ENCODE data around the gene PPM1N. TPM values are rescaled to one million over a fixed set of nuclear protein-coding genes. Genes with fewer than 3 reads are reported as not detected.

The PPM1N gene, protein sequence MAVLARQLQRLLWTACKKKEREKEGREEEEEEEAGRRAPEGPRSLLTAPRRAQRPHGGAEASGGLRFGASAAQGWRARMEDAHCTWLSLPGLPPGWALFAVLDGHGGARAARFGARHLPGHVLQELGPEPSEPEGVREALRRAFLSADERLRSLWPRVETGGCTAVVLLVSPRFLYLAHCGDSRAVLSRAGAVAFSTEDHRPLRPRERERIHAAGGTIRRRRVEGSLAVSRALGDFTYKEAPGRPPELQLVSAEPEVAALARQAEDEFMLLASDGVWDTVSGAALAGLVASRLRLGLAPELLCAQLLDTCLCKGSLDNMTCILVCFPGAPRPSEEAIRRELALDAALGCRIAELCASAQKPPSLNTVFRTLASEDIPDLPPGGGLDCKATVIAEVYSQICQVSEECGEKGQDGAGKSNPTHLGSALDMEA
- total RNA-seq: 1 to 10 TPM; 5.1 to 8.3 (median 6.8) TPM
- 3.8 TPM for total RNA-seq (2013)

DNA sequence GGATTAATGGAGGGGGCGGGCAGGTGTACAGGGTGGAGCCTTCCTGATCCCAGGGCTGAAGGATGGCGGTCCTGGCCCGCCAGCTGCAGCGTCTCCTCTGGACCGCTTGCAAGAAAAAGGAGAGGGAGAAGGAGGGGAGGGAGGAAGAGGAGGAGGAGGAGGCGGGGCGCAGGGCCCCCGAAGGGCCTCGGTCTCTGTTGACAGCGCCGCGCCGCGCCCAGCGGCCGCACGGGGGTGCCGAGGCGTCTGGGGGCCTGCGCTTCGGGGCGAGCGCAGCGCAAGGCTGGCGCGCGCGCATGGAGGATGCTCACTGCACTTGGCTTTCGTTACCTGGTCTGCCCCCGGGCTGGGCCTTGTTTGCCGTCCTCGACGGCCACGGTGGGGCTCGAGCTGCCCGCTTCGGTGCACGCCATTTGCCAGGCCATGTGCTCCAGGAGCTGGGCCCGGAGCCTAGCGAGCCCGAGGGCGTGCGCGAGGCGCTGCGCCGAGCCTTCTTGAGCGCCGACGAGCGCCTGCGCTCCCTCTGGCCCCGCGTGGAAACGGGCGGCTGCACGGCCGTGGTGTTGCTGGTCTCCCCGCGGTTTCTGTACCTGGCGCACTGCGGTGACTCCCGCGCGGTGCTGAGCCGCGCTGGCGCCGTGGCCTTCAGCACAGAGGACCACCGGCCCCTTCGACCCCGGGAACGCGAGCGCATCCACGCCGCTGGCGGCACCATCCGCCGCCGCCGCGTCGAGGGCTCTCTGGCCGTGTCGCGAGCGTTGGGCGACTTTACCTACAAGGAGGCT is at the start of gene PPM1N:
PPM1N (plus strand) TSS at position 33 of the 785 bp plus-strand sequence; CDS start at position 63, 30 bp downstream.
- intact Hi-C loops (cut with micrococcal nuclease): loop anchor here (5.0 kb wide), 1 partner anchor 321 kb away; the partner anchor contains the start of genes BLOC1S3 and TRAPPC6A
- Histone ChIP-seq H3K27ac (ENCODE audit: low read length) (no peak within 1 kb of the TSS), H3K9me3 (ENCODE audit: control insufficient read depth, insufficient read depth, low read length) (peaks cover 4% of the 10 kb centered on the region), H3K36me3 (ENCODE audit: control insufficient read depth, insufficient read depth, low read length) (no peaks in the 10 kb centered on the region), H3K4me1 (ENCODE audit: control insufficient read depth, insufficient read depth, low read length) (peaks cover 44% of the 10 kb centered on the region), H3K4me3 (ENCODE audit: low read length) (peak within 1 kb of the TSS; percentile 31), H3K27me3 (ENCODE audit: control insufficient read depth, insufficient read depth, low read length) (peaks cover 19% of the 10 kb centered on the region)
- TF ChIP-seq, protein P1, sequence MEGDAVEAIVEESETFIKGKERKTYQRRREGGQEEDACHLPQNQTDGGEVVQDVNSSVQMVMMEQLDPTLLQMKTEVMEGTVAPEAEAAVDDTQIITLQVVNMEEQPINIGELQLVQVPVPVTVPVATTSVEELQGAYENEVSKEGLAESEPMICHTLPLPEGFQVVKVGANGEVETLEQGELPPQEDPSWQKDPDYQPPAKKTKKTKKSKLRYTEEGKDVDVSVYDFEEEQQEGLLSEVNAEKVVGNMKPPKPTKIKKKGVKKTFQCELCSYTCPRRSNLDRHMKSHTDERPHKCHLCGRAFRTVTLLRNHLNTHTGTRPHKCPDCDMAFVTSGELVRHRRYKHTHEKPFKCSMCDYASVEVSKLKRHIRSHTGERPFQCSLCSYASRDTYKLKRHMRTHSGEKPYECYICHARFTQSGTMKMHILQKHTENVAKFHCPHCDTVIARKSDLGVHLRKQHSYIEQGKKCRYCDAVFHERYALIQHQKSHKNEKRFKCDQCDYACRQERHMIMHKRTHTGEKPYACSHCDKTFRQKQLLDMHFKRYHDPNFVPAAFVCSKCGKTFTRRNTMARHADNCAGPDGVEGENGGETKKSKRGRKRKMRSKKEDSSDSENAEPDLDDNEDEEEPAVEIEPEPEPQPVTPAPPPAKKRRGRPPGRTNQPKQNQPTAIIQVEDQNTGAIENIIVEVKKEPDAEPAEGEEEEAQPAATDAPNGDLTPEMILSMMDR (IDR thresholded peaks at IDR 0.05): no peak
- Mint-ChIP-seq H3K4me3 (peak within 1 kb of the TSS; percentile 90), H3K9me3 (no peaks in the 10 kb centered on the region), H3K27ac (peak within 1 kb of the TSS; percentile 43 to 83), H3K4me1 (peaks cover 29 to 46% of the 10 kb centered on the region in 2 donors), H3K27me3 (ENCODE audit: low read depth in 2 of 2) (peaks cover 10 to 21% of the 10 kb centered on the region in 2 donors), H3K36me3 (no peaks in the 10 kb centered on the region)
- ATAC-seq (peak; percentile 56 to 66 (median 62)), DNase-seq (peak; percentile 58 to 86)
- 4% methylated on average over 89 of the region's 89 CpGs for WGBS (ENCODE audit: insufficient coverage)

- Mint-ChIP-seq H3K36me3 (no peaks in the 10 kb centered on the region), H3K27me3 (ENCODE audit: low read depth in 2 of 2) (no peaks in the 10 kb centered on the region), H3K4me3 (peak overlapping the region; percentile 89), H3K27ac (peak overlapping the region; percentile 99 to 100), H3K4me1 (peaks cover 71 to 78% of the 10 kb centered on the region in 2 donors), H3K9me3 (no peaks in the 10 kb centered on the region)
- DNase-seq (peak; percentile 41 to 46), ATAC-seq (peak in 1 of 3 donors; percentile 1)
- TF ChIP-seq, protein P1 (IDR thresholded peaks at IDR 0.05): no peak
- Histone ChIP-seq H3K27me3 (ENCODE audit: control insufficient read depth, insufficient read depth, low read length) (no peaks in the 10 kb centered on the region), H3K9me3 (ENCODE audit: control insufficient read depth, insufficient read depth, low read length) (no peaks in the 10 kb centered on the region), H3K27ac (ENCODE audit: low read length) (peak overlapping the region; percentile 93), H3K4me3 (ENCODE audit: low read length) (peak overlapping the region; percentile 48), H3K4me1 (ENCODE audit: control insufficient read depth, insufficient read depth, low read length) (peaks cover 70% of the 10 kb centered on the region), H3K36me3 (ENCODE audit: control insufficient read depth, insufficient read depth, low read length) (peaks cover 5% of the 10 kb centered on the region)
- intact Hi-C loops (cut with micrococcal nuclease): no loop called here
- 48% methylated on average over 7 of the region's 7 CpGs for WGBS (ENCODE audit: insufficient coverage)
Measured at GRCh38 chr19:45448887-45449299, 49.4 kb upstream of the PPM1N start.

GRCh38 chr19:45450012-45450333 is 48.3 kb upstream of the PPM1N start:
- H3K27ac ChIP-seq (ENCODE audit: low read length): peak overlapping the region; percentile 93
- no peaks in the 10 kb centered on the region for H3K27me3 ChIP-seq (ENCODE audit: control insufficient read depth, insufficient read depth, low read length)
- no peaks in the 10 kb centered on the region for H3K9me3 ChIP-seq (ENCODE audit: control insufficient read depth, insufficient read depth, low read length)
- ATAC-seq: peak; percentile 52 to 78 (median 62)
- H3K4me3 ChIP-seq (ENCODE audit: low read length): peak overlapping the region; percentile 48
- 0% methylated on average over 3 of the region's 5 CpGs for WGBS (ENCODE audit: insufficient coverage)
- DNase-seq: peak in 1 of 2 donors; percentile 81
- peaks cover 65 to 74% of the 10 kb centered on the region in 2 donors for H3K4me1 Mint-ChIP-seq
- H3K4me3 Mint-ChIP-seq: peak overlapping the region; percentile 98
- no peaks in the 10 kb centered on the region for H3K9me3 Mint-ChIP-seq
- H3K4me1 ChIP-seq (ENCODE audit: control insufficient read depth, insufficient read depth, low read length): peaks cover 63% of the 10 kb centered on the region
- peaks cover 5% of the 10 kb centered on the region for H3K36me3 ChIP-seq (ENCODE audit: control insufficient read depth, insufficient read depth, low read length)
- TF ChIP-seq, protein P1 (IDR thresholded peaks at IDR 0.05): no peak
- peak overlapping the region; percentile 99 to 100 for H3K27ac Mint-ChIP-seq
- H3K36me3 Mint-ChIP-seq: no peaks in the 10 kb centered on the region
- intact Hi-C loops (cut with micrococcal nuclease): loop anchor here (1.0 to 10.0 kb wide), 3 partner anchors 8 to 195 kb away; no protein-coding TSS in a partner anchor
- H3K27me3 Mint-ChIP-seq (ENCODE audit: low read depth in 2 of 2): no peaks in the 10 kb centered on the region
